H1 (cell line): ENCODE data around the gene PRPF38A. TPM values are rescaled to one million over a fixed set of nuclear protein-coding genes. Genes with fewer than 3 reads are reported as not detected.

ENCODE experiments used
- CTCF ChIA-PET: fragments of 300-600 bp; sonication (Branson Sonifier 250); formaldehyde crosslinking; loops from one replicate; lab custom pipeline; 2021; ENCODE audit not compliant: partially characterized antibody; lab: Charles Lee
- POLR2A ChIA-PET: fragments of 300-600 bp; sonication (Branson Sonifier 250); formaldehyde crosslinking; loops from one replicate; lab custom pipeline; 2021; ENCODE audit warnings: inconsistent platforms; ENCODE audit not compliant: partially characterized antibody; lab: Charles Lee
- DNase-seq, 2 experiments: peaks; one replicate each; pipeline versions ENCODE4 v3.0.0 to v3.0.0-alpha.2; 2010 to 2022; ENCODE audit warnings: low spot score in 2 of 2, low read depth in 1 of 2, mixed read lengths in 1 of 2
- FAIRE-seq: peaks from 2 replicates; lab custom pipeline; 2011; peaks lifted over from hg19 to GRCh38; lab: Jason Lieb, UNC
- H2AFZ ChIP-seq: 2 replicates; pipeline ENCODE4 v1.8.1; 2012; ENCODE audit warnings: low read length, inconsistent platforms
- H2AK5ac ChIP-seq: 2 replicates; pipeline ENCODE4 v1.6.1; 2013; ENCODE audit warnings: low read depth, low read length
- H2BK120ac ChIP-seq: replicated peaks from 2 replicates; pipeline ENCODE3; 2013; ENCODE audit warnings: low read depth, low read length, inconsistent platforms
- H2BK12ac ChIP-seq: 2 replicates; pipeline ENCODE4 v1.6.1; 2013; ENCODE audit warnings: low read depth, low read length
- H2BK15ac ChIP-seq: 2 replicates; pipeline ENCODE4 v1.6.1; 2013; ENCODE audit warnings: low read length
- H2BK20ac ChIP-seq: 2 replicates; pipeline ENCODE4 v1.6.1; 2013; ENCODE audit warnings: low read length
- H2BK5ac ChIP-seq: 2 replicates; pipeline ENCODE4 v1.6.1; 2013; ENCODE audit warnings: low read depth, low read length
- H3K14ac ChIP-seq: 2 replicates; pipeline ENCODE4 v1.6.1; 2013; ENCODE audit warnings: inconsistent platforms; ENCODE audit not compliant: insufficient read length
- H3K18ac ChIP-seq: 2 replicates; pipeline ENCODE4 v1.6.1; 2013; ENCODE audit warnings: low read length; ENCODE audit errors: extremely low read depth
- H3K23ac ChIP-seq: 2 replicates; pipeline ENCODE4 v1.6.1; 2013; ENCODE audit warnings: inconsistent platforms; ENCODE audit not compliant: insufficient read length
- H3K23me2 ChIP-seq: 2 replicates; pipeline ENCODE4 v1.6.1; 2013; ENCODE audit warnings: low read depth, low read length
- H3K27ac ChIP-seq: 2 replicates; pipeline ENCODE4 v1.6.1; 2011; ENCODE audit warnings: low read depth, low read length, inconsistent platforms
- H3K27me3 ChIP-seq, 4 experiments: replicated peaks in 1 of 4; 1 replicate in 1 of 4; 2 replicates in 3 of 4; pipeline versions ENCODE4 v1.6.1 to v1.8.1; 2011 to 2013; ENCODE audit warnings: low read length in 3 of 4, mild to moderate bottlenecking in 3 of 4, inconsistent platforms in 2 of 4, mixed read lengths in 2 of 4, moderate library complexity in 1 of 4; ENCODE audit not compliant: control insufficient read depth in 3 of 4, insufficient read depth in 3 of 4; ENCODE audit errors: extremely low read depth in 1 of 4
- H3K36me3 ChIP-seq, 4 experiments: 2 replicates each; pipeline versions ENCODE4 v1.6.1 to v1.8.1; 2011 to 2013; ENCODE audit warnings: mild to moderate bottlenecking in 4 of 4, low read length in 3 of 4, moderate library complexity in 2 of 4, control low read depth in 1 of 4, inconsistent platforms in 1 of 4; ENCODE audit not compliant: insufficient read depth in 4 of 4, control insufficient read depth in 2 of 4
- H3K4ac ChIP-seq: replicated peaks from 2 replicates; pipeline ENCODE3; 2013; ENCODE audit warnings: low read length, low read depth, mixed read lengths, inconsistent platforms; ENCODE audit not compliant: insufficient read length
- H3K4me1 ChIP-seq, 4 experiments: replicated peaks in 1 of 4; 1 replicate in 1 of 4; 2 replicates in 3 of 4; pipeline versions ENCODE4 v1.6.1 to v1.8.1; 2011 to 2013; ENCODE audit warnings: low read length in 3 of 4, inconsistent platforms in 2 of 4, mixed read lengths in 1 of 4; ENCODE audit not compliant: insufficient read depth in 4 of 4, control insufficient read depth in 3 of 4
- H3K4me2 ChIP-seq, 2 experiments: 2 replicates each; pipeline versions ENCODE4 v1.6.1 to v1.8.1; 2011 to 2013; ENCODE audit warnings: low read depth in 2 of 2, low read length in 2 of 2, control low read depth in 1 of 2, inconsistent platforms in 1 of 2, mild to moderate bottlenecking in 1 of 2; ENCODE audit not compliant: insufficient read depth in 1 of 2
- H3K4me3 ChIP-seq, 4 experiments: fragments of 200-600, 300-600 bp in 1 of 4; sonication (generic), shearing (Covaris generic), sonication (Bioruptor Twin) in 1 of 4; 2 replicates each; pipeline versions ENCODE4 v1.5.1 to v1.8.1; 2011 to 2016; ENCODE audit warnings: low read length in 4 of 4, low read depth in 3 of 4, control low read depth in 2 of 4, inconsistent platforms in 2 of 4, mild to moderate bottlenecking in 2 of 4, mixed read lengths in 1 of 4, moderate library complexity in 1 of 4; ENCODE audit not compliant: insufficient read depth in 2 of 4; ENCODE audit errors: extremely low read depth in 1 of 4
- H3K56ac ChIP-seq: replicated peaks from 2 replicates; pipeline ENCODE3; 2013; ENCODE audit warnings: low read depth, mild to moderate bottlenecking, mixed read lengths, low read length, inconsistent platforms; ENCODE audit not compliant: insufficient read length
- H3K79me1 ChIP-seq: 2 replicates; pipeline ENCODE4 v1.6.1; 2013; ENCODE audit warnings: low read depth, low read length, control low read depth
- H3K79me2 ChIP-seq, 2 experiments: 2 replicates each; pipeline versions ENCODE4 v1.6.1 to v1.8.1; 2012 to 2013; ENCODE audit warnings: low read length in 2 of 2, mild to moderate bottlenecking in 2 of 2, inconsistent platforms in 1 of 2; ENCODE audit not compliant: insufficient read depth in 2 of 2, control insufficient read depth in 1 of 2
- H3K9ac ChIP-seq, 4 experiments: replicated peaks in 1 of 4; 1 replicate in 1 of 4; 2 replicates in 3 of 4; pipeline versions ENCODE4 v1.6.1 to v1.8.1; 2011 to 2013; ENCODE audit warnings: low read depth in 3 of 4, low read length in 3 of 4, control low read depth in 2 of 4, mild to moderate bottlenecking in 2 of 4, moderate library complexity in 2 of 4, inconsistent platforms in 1 of 4; ENCODE audit errors: extremely low read depth in 1 of 4
- H3K9me3 ChIP-seq, 2 experiments: 2 replicates each; pipeline versions ENCODE4 v1.6.1 to v1.8.1; 2012 to 2013; ENCODE audit warnings: mild to moderate bottlenecking in 2 of 2, moderate library complexity in 2 of 2, control low read depth in 1 of 2, inconsistent platforms in 1 of 2, low read depth in 1 of 2, low read length in 1 of 2, mixed read lengths in 1 of 2; ENCODE audit not compliant: insufficient read depth in 2 of 2
- H4K20me1 ChIP-seq, 2 experiments: replicated peaks in 1 of 2; 2 replicates each; pipeline versions ENCODE3 to v1.8.1; 2011 to 2013; ENCODE audit warnings: inconsistent platforms in 2 of 2, low read length in 2 of 2, mild to moderate bottlenecking in 1 of 2; ENCODE audit not compliant: insufficient read depth in 2 of 2, control insufficient read depth in 1 of 2
- H4K5ac ChIP-seq: 2 replicates; pipeline ENCODE4 v1.6.1; 2013; ENCODE audit warnings: low read length, low read depth, mixed read lengths, inconsistent platforms; ENCODE audit not compliant: insufficient read length
- H4K8ac ChIP-seq: 2 replicates; pipeline ENCODE4 v1.8.0; 2013; ENCODE audit warnings: mild to moderate bottlenecking, moderate library complexity, low read length, inconsistent platforms; ENCODE audit not compliant: insufficient read depth; ENCODE audit errors: extremely low read depth
- H4K91ac ChIP-seq: replicated peaks from 2 replicates; pipeline ENCODE3; 2013; ENCODE audit warnings: low read length, mixed read lengths, inconsistent platforms; ENCODE audit not compliant: insufficient read length
- HDAC2 ChIP-seq, 2 experiments: fragments of 300-600 bp in 1 of 2; sonication (generic) in 1 of 2; IDR thresholded peaks; 2 replicates each; pipeline ENCODE4 v1.6.1; 2011 to 2012; ENCODE audit warnings: low read depth in 2 of 2, low read length in 2 of 2, mild to moderate bottlenecking in 2 of 2, moderate library complexity in 2 of 2, borderline replicate concordance in 1 of 2, inconsistent platforms in 1 of 2
- JUND ChIP-seq: IDR thresholded peaks from 2 replicates; pipeline ENCODE4 v1.6.1; 2011; ENCODE audit warnings: mild to moderate bottlenecking, improper control_type of control experiment, low read length
- WGBS, 2 experiments: shearing (Covaris generic) in 1 of 2; methylation state at CpG; one replicate each; pipeline versions ENCODE4 v1.1.6 to v1.1.7; 2013 to 2015; ENCODE audit warnings: low lambda C conversion rate in 2 of 2, mixed read lengths in 2 of 2, inconsistent platforms in 1 of 2, low coverage in 1 of 2, missing lambda C conversion rate in 1 of 2; ENCODE audit not compliant: insufficient replicate concordance in 2 of 2, insufficient coverage in 1 of 2, insufficient read length in 1 of 2; ENCODE audit errors: extremely low coverage in 1 of 2, missing lambda C conversion rate in 1 of 2; 5-methylcytosine and 5-hydroxymethylcytosine counted together
- polyA plus RNA-seq, 7 experiments: library from polyadenylated mRNA; depleted of rRNA in 3 of 7; stranded (reverse) in 5 of 7; unstranded in 2 of 7; fragments of >200 nt in 5 of 7; fragments of 200-250 nt in 2 of 7; gene quantifications; 1 replicate in 5 of 7; 2 replicates in 1 of 7; 4 replicates in 1 of 7; pipeline versions ENCODE4 v1.2.1 to v1.2.3, GENCODE V29; 2011 to 2013; ENCODE audit warnings: missing spikeins in 2 of 7, mixed read lengths in 2 of 7
- total RNA-seq: library from RNA; stranded (reverse); fragmentation: NEBNext Ultra II Directional; extraction: Animal tissue kit (Norgen Biotek cat#: 25700); gene quantifications from 2 replicates; pipeline ENCODE4 v1.2.1, GENCODE V29; 2021

PRPF38A gene
- total and polyA plus RNA-seq, 2 of the 8 experiments (the other 6 are each of a cell fraction or from before 2014, with no cell fraction given), result 25.6 to 76.2 TPM

DNA sequence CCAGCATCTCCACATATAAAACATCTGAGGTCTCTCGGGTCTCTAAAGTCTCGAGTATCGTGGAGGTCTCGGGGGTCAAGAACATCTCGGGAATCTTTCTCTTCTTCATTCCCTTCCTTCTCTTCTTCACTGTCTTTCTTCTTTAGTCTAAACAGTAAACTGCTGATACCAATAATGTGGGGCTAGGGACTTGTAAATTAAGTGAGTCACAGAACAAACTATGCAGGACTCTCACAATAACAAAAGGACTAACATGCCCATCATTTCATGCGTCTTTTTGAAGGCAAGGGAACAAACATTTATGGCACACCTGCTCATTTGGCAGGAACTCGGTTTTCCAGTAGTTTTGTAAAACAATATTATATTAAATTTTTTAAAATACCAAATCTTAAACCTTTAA is 32.4 kb downstream of the PRPF38A start:
- H2BK5ac ChIP-seq, result no peak overlapping the region
- H3K4ac ChIP-seq, result no peak overlapping the region
- ChIA-PET CTCF (no interaction called here), POLR2A (interaction anchor here (0.6 to 1.4 kb wide), 3 partner anchors 8 to 25 kb away, joined by 3 read pairs; no protein-coding TSS in a partner anchor)
- no peak overlapping the region for H3K14ac ChIP-seq
- no peak overlapping the region for H3K9ac ChIP-seq
- 75% methylated on average over 7 of the region's 7 CpGs; no CpG with 5 or more reads in 1 of the 2 experiments for WGBS, 2 experiments
- H3K27ac ChIP-seq, result no peak overlapping the region
- H2BK12ac ChIP-seq, result no peak overlapping the region
- no peak overlapping the region for H3K56ac ChIP-seq
- H4K5ac ChIP-seq, result no peak overlapping the region
- no peak overlapping the region for H3K4me3 ChIP-seq
- no peak overlapping the region for H4K91ac ChIP-seq
- no peak for DNase-seq
- H2BK20ac ChIP-seq, result no peak overlapping the region
- H3K36me3 ChIP-seq, result peaks cover 0 to 27% (median 7%) of the 10 kb centered on the region in 4 experiments; a peak in 5 of 8 replicates
- no peak overlapping the region for H2AFZ ChIP-seq
- no peaks in the 10 kb centered on the region for H3K27me3 ChIP-seq
- no peak overlapping the region for H4K8ac ChIP-seq
- H3K79me1 ChIP-seq, result no peaks in the 10 kb centered on the region
- no peaks in the 10 kb centered on the region for H3K79me2 ChIP-seq
- no peak overlapping the region for H3K4me2 ChIP-seq
- no peaks in the 10 kb centered on the region for H3K9me3 ChIP-seq
- H2BK15ac ChIP-seq, result no peak overlapping the region
- no peak overlapping the region for H2BK120ac ChIP-seq
- H3K4me1 ChIP-seq, result peaks cover 0 to 3% (median 0%) of the 10 kb centered on the region in 4 experiments; a peak in 2 of 7 replicates
- H3K23me2 ChIP-seq, result no peaks in the 10 kb centered on the region
- TF ChIP-seq JUND, result peak; percentile 51; the same call in 1 of the 2 replicates
- no peak for TF ChIP-seq HDAC2 (IDR thresholded peaks at IDR 0.05; ENCODE audit: borderline replicate concordance in 1 of 2, low read depth in 2 of 2, low read length in 2 of 2)
- TF ChIP-seq, all 59 proteins: peak for 1
- no peak overlapping the region for H3K23ac ChIP-seq
- H2AK5ac ChIP-seq, result no peak overlapping the region
- H3K18ac ChIP-seq, result no peak overlapping the region
- no peaks in the 10 kb centered on the region for H4K20me1 ChIP-seq
- FAIRE-seq, result no peak
